Left kidney (tissue), 8 donors: ENCODE data around the gene ZBTB21. TPM values are rescaled to one million over a fixed set of nuclear protein-coding genes. Genes with fewer than 3 reads are reported as not detected.

ENCODE experiments used
- DNase-seq: peaks from one replicate; pipeline ENCODE4 v3.0.0-alpha.2; 2013
- long read RNA-seq, 8 donors: transcript quantifications; one replicate each; lab custom pipeline, GENCODE V29; 2026
- polyA plus RNA-seq: library from polyadenylated mRNA; unstranded; fragments of 120-200 nt; gene quantifications from one replicate; pipeline ENCODE4 v1.2.1, GENCODE V29; 2013; ENCODE audit not compliant: insufficient read length

Gene ZBTB21
- 11.0 TPM for polyA plus RNA-seq
- long read RNA-seq, donor 1, full-length matches to known transcripts, result 1 of 1 reads
- long read RNA-seq, donor 1, partial matches to known transcripts, result 0 of 1 reads
- long read RNA-seq, donor 1, other reads (novel, unspliced or antisense), result 0 of 1 reads
- long read RNA-seq, donor 2, full-length matches to known transcripts, result 1 of 1 reads
- long read RNA-seq, donor 2, partial matches to known transcripts, result 0 of 1 reads
- long read RNA-seq, donor 2, other reads (novel, unspliced or antisense), result 0 of 1 reads
- long read RNA-seq, donor 3, full-length matches to known transcripts, result 1 of 1 reads
- long read RNA-seq, donor 3, partial matches to known transcripts, result 0 of 1 reads
- long read RNA-seq, donor 3, other reads (novel, unspliced or antisense), result 0 of 1 reads
- long read RNA-seq, donor 4, result 0 reads
- long read RNA-seq, donor 5, full-length matches to known transcripts, result 4 of 4 reads
- long read RNA-seq, donor 5, partial matches to known transcripts, result 0 of 4 reads
- long read RNA-seq, donor 5, other reads (novel, unspliced or antisense), result 0 of 4 reads
- long read RNA-seq, donor 6, full-length matches to known transcripts, result 5 of 5 reads
- long read RNA-seq, donor 6, partial matches to known transcripts, result 0 of 5 reads
- long read RNA-seq, donor 6, other reads (novel, unspliced or antisense), result 0 of 5 reads
- long read RNA-seq, donor 7, full-length matches to known transcripts, result 3 of 3 reads
- long read RNA-seq, donor 7, partial matches to known transcripts, result 0 of 3 reads
- long read RNA-seq, donor 7, other reads (novel, unspliced or antisense), result 0 of 3 reads
- long read RNA-seq, donor 8, full-length matches to known transcripts, result 1 of 1 reads
- long read RNA-seq, donor 8, partial matches to known transcripts, result 0 of 1 reads
- long read RNA-seq, donor 8, other reads (novel, unspliced or antisense), result 0 of 1 reads

GRCh38 chr21:42009831-42010506, at the start of gene ZBTB21:
ZBTB21 (minus strand) TSS chr21:42010360; CDS start chr21:41994095, 16,265 bp downstream.
- DNase-seq, result peak; percentile 98

DNA sequence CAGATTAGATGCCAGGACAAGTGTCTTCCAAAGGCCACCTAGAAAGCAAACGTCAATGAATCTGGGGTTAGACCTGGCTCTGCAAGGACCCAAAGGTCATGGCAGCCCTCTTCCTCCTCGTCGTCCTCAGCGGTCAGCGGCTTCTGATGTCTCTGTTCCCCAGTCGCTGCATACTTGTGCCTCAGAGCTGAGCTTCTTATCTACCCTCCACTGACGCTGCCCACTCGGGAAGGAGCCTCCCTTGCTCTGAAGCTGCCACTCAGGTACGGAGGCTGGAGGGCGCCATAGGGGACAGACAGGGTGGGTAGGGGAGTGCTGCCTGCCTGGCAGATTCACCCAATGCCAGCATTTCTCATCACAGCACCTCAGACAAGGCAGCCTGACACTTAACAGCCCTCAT, 49.6 kb upstream of the ZBTB21 start:
- no peak for DNase-seq

- no peak for DNase-seq
These were observed 49.0 kb upstream of the ZBTB21 start for GRCh38 chr21:42059141-42059540.

GRCh38 chr21:42058631-42059111, 48.5 kb upstream of the ZBTB21 start:
- DNase-seq, result no peak

GRCh38 chr21:42057851-42058437, 47.8 kb upstream of the ZBTB21 start:
- DNase-seq, result no peak

- DNase-seq, result no peak
These were observed 47.0 kb upstream of the ZBTB21 start for GRCh38 chr21:42056996-42057689.

DNA sequence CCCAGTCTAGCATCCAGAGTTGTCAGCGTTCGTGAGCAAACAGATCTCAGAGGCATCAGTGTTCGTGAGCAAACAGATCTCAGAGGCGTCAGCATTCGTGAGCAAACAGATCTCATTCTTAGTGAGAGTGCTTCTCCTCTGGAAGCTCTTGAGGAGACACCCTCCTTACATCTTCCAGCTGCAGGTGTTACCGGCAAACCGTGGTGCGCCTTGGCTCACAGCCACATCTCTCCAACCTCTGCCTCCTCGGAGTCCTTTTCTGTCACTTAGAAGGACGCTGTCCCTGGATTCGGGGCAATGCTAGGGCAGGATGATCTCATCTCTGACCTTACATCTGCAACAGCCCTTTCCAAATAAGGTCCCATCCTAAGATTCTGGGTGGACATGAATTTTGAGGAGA, 46.3 kb upstream of the ZBTB21 start:
- DNase-seq, result no peak

- no peak for DNase-seq
These were observed 45.3 kb upstream of the ZBTB21 start for GRCh38 chr21:42055425-42055824.

GRCh38 chr21:42051788-42052187, 41.6 kb upstream of the ZBTB21 start:
- no peak for DNase-seq

DNA sequence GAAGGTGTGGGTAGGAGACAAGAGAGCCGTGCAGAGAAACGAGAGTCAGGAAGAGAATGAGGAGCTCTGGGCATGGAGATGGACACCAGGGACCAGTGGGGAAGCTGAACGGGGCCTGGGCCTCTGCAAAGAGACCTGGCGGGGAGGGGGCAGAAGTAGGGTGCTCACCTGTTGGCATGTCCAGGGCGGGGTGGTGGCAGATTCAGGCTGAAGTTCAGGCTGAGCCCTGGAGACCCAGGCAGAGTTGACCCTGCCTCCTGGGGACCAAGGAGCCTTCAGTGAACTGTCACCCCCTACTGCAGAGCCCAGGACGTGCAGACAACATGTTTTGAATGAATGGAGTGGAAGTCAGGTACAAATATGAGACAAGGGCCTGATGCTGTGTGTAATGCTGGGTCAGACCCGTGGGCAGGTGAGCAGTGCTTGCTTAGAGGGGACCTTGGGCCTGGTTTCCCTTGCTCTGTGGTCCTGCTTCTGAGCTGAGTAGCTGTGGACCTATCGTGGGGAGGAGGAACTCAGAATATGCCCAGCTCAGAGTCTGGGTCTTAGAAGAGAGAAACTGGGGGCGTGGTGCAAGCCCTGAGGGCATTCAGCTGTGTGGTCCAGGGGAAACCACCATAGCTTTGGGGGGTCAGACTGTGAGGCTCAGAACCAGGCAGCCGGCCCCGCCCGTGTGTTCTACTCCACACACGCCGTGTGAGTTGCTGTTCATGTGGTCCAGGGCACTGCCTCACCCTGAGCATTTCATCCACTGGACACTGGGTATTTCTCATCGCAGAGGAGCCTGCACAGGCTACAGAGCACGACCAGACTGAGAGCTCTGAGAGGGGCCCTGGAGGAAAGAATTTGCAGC, 39.6 kb upstream of the ZBTB21 start:
- DNase-seq, result no peak

DNA sequence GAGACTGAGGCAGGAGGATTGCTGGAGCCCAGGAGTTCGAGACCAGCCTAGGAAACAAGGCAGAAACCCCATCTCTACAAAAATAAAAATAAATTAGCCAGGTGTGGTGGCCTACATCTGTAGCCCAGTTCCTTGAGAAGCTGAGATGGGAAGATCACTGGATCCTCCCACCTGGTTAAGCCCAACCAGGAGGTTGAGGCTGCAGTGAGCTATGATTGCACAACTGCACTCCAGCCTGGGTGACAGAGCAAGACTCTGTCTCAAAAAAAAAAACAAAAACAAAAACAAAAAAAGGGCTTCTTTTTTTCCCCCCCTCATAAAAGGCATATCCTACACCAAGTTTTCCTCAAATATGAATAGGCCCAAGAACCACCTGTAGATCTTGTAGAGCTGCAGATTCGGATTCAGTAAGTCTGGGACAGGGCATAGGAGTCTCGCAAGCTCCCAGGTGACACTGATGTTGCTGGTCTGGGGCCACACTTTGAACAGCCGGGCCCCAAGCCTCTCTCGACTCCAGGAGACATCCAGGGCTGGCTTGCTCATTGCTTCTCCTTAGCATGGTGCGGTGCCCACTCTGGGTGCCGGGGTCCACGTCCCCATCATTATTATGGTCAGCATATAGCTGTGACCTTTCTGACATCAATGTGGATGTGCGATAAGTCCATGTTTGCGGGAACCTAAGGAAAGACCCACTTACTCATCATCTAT, 38.9 kb upstream of the ZBTB21 start:
- DNase-seq, result no peak

- DNase-seq, result no peak
These were observed 37.9 kb upstream of the ZBTB21 start for GRCh38 chr21:42047821-42048613.

DNA sequence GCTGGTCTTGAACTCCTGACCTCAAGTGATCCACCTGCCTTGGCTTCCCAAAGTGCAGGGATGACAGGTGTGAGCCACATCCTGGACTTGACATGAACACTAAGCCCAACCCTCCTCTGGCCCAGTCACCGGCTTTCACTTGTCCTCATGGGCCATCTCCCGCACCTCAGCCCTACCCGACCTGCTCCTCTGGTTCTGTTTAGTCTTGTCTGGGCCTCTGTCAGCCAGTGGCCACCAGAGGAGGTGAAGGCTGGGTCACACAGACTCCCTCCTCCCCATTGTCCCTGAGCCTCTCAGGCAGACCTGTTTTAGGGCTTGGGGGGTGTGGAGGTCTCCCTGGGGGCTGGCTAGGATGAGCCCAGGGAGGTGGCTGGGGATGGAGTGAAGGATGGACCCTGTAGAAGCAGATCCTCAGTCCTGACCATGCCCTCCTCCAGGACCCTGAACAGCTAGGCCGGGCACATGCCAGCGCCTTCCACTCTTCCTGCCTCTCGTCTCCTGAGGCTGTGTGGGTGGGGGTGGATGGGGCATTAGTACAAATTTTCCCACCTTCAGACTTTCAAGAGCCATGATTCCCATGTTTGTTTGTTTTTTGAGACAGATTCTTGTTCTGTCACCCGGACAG, 34.8 kb upstream of the ZBTB21 start:
- no peak for DNase-seq

DNA sequence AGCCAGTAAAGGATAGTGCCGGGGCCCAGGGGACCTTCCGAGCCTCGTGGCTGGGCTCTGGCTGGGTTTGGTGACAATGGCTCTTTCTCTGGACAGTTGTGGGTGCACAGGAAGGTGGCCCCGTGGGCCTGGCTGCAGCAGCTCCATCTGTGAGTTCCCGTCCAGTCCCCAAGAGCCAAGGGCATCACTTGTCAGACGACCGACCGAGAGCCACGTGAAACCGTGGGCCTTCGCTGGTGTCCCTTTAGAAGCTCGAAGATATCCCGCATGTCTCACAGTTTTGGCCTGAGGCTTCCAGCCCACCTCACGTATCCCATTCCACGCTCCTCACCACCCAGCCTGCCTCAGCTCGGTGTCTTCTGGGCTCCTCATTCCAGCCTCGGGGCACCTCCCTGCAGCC, 33.8 kb upstream of the ZBTB21 start:
- DNase-seq, result no peak

GRCh38 chr21:42043201-42043895, 33.2 kb upstream of the ZBTB21 start:
- no peak for DNase-seq

DNA sequence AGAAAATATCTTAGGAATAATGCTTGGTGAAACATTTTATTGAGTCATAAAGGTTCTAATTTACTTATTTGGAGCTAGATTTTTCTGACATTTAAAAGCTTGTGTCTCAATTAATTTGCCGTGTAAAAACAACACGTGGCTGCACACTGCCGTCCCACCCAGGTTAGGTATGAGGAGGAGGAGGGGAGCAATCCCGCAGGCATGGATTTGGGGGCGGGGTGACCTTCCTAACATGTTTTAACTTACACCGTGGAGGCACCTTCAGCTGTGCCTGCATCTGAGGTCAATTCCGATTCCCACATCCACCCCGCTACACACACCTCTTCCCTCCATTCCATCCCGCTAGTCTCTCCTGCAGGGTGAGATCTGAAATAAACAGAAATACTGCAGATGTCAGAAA, 32.5 kb upstream of the ZBTB21 start:
- no peak for DNase-seq

- no peak for DNase-seq
These were observed 31.6 kb upstream of the ZBTB21 start for GRCh38 chr21:42041711-42042110.

DNA sequence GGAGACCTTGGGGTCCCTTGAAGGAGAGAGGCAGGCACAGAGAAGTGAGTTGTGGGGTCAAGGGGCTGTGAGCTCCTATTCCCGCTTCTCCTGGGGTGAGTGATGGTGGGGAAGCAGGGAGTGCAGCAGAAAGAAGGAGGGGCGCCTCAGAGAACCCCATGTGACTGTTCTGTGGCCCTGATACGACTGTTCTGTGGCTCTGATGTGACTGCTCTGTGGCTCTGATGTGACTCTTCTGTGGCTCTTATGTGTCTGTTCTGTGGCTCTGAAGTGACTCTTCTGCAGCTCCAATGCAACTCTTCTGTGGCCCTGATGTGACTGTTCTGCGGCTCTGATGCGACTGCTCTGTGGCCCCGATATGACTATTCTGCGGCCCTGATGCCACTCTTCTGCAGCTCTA, 31.1 kb upstream of the ZBTB21 start:
- DNase-seq, result no peak
